ENCODE data around the gene SLC26A1. TPM values are rescaled to one million over a fixed set of nuclear protein-coding genes. Genes with fewer than 3 reads are reported as not detected.
A peak's percentile ranks its signal among the peaks of the same experiment; 100 is the strongest.

The SLC26A1 gene
- total RNA-seq, 1 experiment from 2014 or later, result 0.09 TPM

- Histone ChIP-seq H3K14ac (ENCODE audit: insufficient read depth, low read length) (0 out of 2 replicates have a peak overlapping the region, but pooled peaks have one; percentile 46), H3K79me1 (ENCODE audit: insufficient read depth, low read depth, low read length, poor library complexity, severe bottlenecking) (no peaks in the 10 kb centered on the region), H3T11ph (ENCODE audit: low read length) (no peak overlapping the region), H4K91ac (ENCODE audit: insufficient read length, low read depth, low read length) (no peak overlapping the region), H3K23me2 (ENCODE audit: insufficient read length, low read depth, low read length, poor library complexity, severe bottlenecking) (peaks cover 11% of the 10 kb centered on the region), H2AK5ac (ENCODE audit: insufficient read length, low read length) (no peak overlapping the region), H2AFZ (ENCODE audit: low read length) (no peak overlapping the region), H4K20me1 (ENCODE audit: control insufficient read depth, insufficient read depth, insufficient read length) (no peaks in the 10 kb centered on the region), H3K18ac (ENCODE audit: insufficient read length, low read depth, low read length) (no peak overlapping the region), H4K5ac (ENCODE audit: insufficient read length, low read depth, low read length) (no peak overlapping the region), H3K79me2 (ENCODE audit: insufficient read depth, low read length) (no peaks in the 10 kb centered on the region), H2BK5ac (ENCODE audit: insufficient read length, low read length) (no peak overlapping the region), H2BK20ac (ENCODE audit: low read depth, low read length, poor library complexity, severe bottlenecking) (no peak overlapping the region), H3K4me1 (ENCODE audit: insufficient read depth, low read length) (no peaks in the 10 kb centered on the region), H2BK12ac (ENCODE audit: insufficient read length, low read depth, low read length) (no peak overlapping the region), H3K4me2 (ENCODE audit: insufficient read depth, insufficient read length, low read length) (peak overlapping the region; percentile 56), H3K23ac (ENCODE audit: insufficient read length, low read depth, low read length) (no peak overlapping the region), H4K8ac (replicated peaks; ENCODE audit: insufficient read length, low read depth, low read length) (no peak overlapping the region), H2BK15ac (ENCODE audit: low read depth, low read length) (no peak overlapping the region), H3K27ac (ENCODE audit: insufficient read length, low read depth, low read length) (no peak overlapping the region), H3K56ac (ENCODE audit: insufficient read length, low read depth, low read length) (no peak overlapping the region), H3K4ac (ENCODE audit: low read depth, low read length) (no peak overlapping the region), H2BK120ac (ENCODE audit: low read depth, low read length, poor library complexity, severe bottlenecking) (no peak overlapping the region), H3K9ac (ENCODE audit: extremely low read depth, insufficient read length, low read length) (no peak overlapping the region), H3K27me3 (ENCODE audit: insufficient read depth, low read length) (peaks cover 35% of the 10 kb centered on the region; the same call in 1 of the 2 replicates), H3K9me3 (ENCODE audit: control insufficient read depth, low read depth, low read length) (no peaks in the 10 kb centered on the region)
- Mint-ChIP-seq H3K9me3 (peaks cover 5 to 9% of the 10 kb centered on the region in 2 experiments; a peak in 4 of 5 replicates), H3K27ac (no peak overlapping the region), H3K4me3 (peak overlapping the region; percentile 34 to 74; a peak in 4 of 5 replicates), H3K36me3 (ENCODE audit: insufficient read depth in 1 of 3, low read depth in 3 of 3) (no peaks in the 10 kb centered on the region), H3K4me1 (peaks cover 2% of the 10 kb centered on the region in 2 experiments; a peak in 2 of 4 replicates), H3K27me3 (ENCODE audit: low read depth) (peaks cover 84% of the 10 kb centered on the region)
- no peak for TF ChIP-seq CTCF (conservative IDR thresholded peaks at IDR 0.05)
- no CpG with 5 or more reads among the region's 54 CpGs for WGBS (ENCODE audit: extremely low coverage, insufficient read length, low lambda C conversion rate)
- peak; percentile 59 for DNase-seq
Measured at GRCh38 chr4:1002131-1002630, 9.0 kb upstream of the SLC26A1 start.

Data from H9 (cell line).